Neuronal stem cell (in vitro differentiated cells): ENCODE measurements around the gene SUN3.

Experiments
- DNase-seq: peaks from one replicate; pipeline ENCODE4 v3.0.0-alpha.2; 2013; ENCODE audit warnings: low spot score
- H2AFZ ChIP-seq: one replicate; pipeline ENCODE4 v1.6.1; 2013; ENCODE audit warnings: mild to moderate bottlenecking, low read length, inconsistent platforms
- H2AK5ac ChIP-seq: 2 replicates; pipeline ENCODE4 v1.6.1; 2013; ENCODE audit warnings: low read depth, mild to moderate bottlenecking, inconsistent platforms, low read length, moderate library complexity, mixed read lengths
- H2BK120ac ChIP-seq: 2 replicates; pipeline ENCODE4 v1.6.1; 2013; ENCODE audit warnings: low read depth, mild to moderate bottlenecking, inconsistent platforms, low read length, moderate library complexity, mixed read lengths
- H2BK12ac ChIP-seq: one replicate; pipeline ENCODE4 v1.6.1; 2013; ENCODE audit warnings: low read length, inconsistent platforms
- H2BK15ac ChIP-seq: 2 replicates; pipeline ENCODE4 v1.6.1; 2013; ENCODE audit warnings: mild to moderate bottlenecking, low read length, inconsistent platforms, mixed read lengths
- H2BK5ac ChIP-seq: one replicate; pipeline ENCODE4 v1.6.1; 2013; ENCODE audit warnings: inconsistent platforms, mild to moderate bottlenecking, low read length, moderate library complexity
- H3K14ac ChIP-seq: one replicate; pipeline ENCODE4 v1.6.1; 2013; ENCODE audit warnings: low read length, inconsistent platforms
- H3K18ac ChIP-seq: 2 replicates; pipeline ENCODE4 v1.6.1; 2013; ENCODE audit warnings: low read length, inconsistent platforms
- H3K23ac ChIP-seq: 2 replicates; pipeline ENCODE4 v1.6.1; 2013; ENCODE audit warnings: low read depth, mild to moderate bottlenecking, mixed read lengths, low read length, inconsistent platforms; ENCODE audit not compliant: poor library complexity
- H3K27ac ChIP-seq: replicated peaks from 3 replicates; pipeline ENCODE4 v1.5.1; 2013; ENCODE audit warnings: low read length, inconsistent platforms
- H3K27me3 ChIP-seq, 3 experiments: 2 replicates each; pipeline ENCODE4 v1.6.1; 2013; ENCODE audit warnings: low read length in 3 of 3, mild to moderate bottlenecking in 2 of 3, inconsistent platforms in 1 of 3, low read depth in 1 of 3, mixed read lengths in 1 of 3, moderate library complexity in 1 of 3; ENCODE audit not compliant: control insufficient read depth in 3 of 3, insufficient read depth in 3 of 3
- H3K36me3 ChIP-seq, 2 donors: replicated peaks in 1 of 2; 2 replicates each; pipeline ENCODE4 v1.6.1; 2013; ENCODE audit warnings: low read length in 2 of 2; ENCODE audit not compliant: control insufficient read depth in 2 of 2, insufficient read depth in 2 of 2
- H3K4ac ChIP-seq: 2 replicates; pipeline ENCODE4 v1.6.1; 2013; ENCODE audit warnings: inconsistent platforms, mild to moderate bottlenecking, low read length, moderate library complexity
- H3K4me1 ChIP-seq, 2 donors: 1 replicate in 1 of 2; 2 replicates in 1 of 2; pipeline ENCODE4 v1.6.1; 2013; ENCODE audit warnings: low read length in 2 of 2, low read depth in 1 of 2; ENCODE audit not compliant: control insufficient read depth in 2 of 2, insufficient read depth in 1 of 2
- H3K4me2 ChIP-seq: one replicate; pipeline ENCODE4 v1.6.1; 2013; ENCODE audit warnings: mild to moderate bottlenecking, low read length, inconsistent platforms; ENCODE audit not compliant: insufficient read depth, poor library complexity, severe bottlenecking
- H3K4me3 ChIP-seq, 2 donors: 2 replicates each; pipeline ENCODE4 v1.5.1; 2013; ENCODE audit warnings: low read length in 2 of 2, mild to moderate bottlenecking in 2 of 2, inconsistent platforms in 1 of 2, moderate library complexity in 1 of 2
- H3K79me1 ChIP-seq: one replicate; pipeline ENCODE4 v1.6.1; 2013; ENCODE audit warnings: low read depth, mild to moderate bottlenecking, inconsistent platforms, low read length, moderate library complexity
- H3K9ac ChIP-seq: one replicate; pipeline ENCODE4 v1.6.1; 2013; ENCODE audit warnings: mild to moderate bottlenecking, low read depth, low read length, inconsistent platforms; ENCODE audit not compliant: poor library complexity
- H3K9me3 ChIP-seq, 2 donors: replicated peaks in 1 of 2; 2 replicates each; pipeline versions ENCODE3 to v1.6.1; 2013; ENCODE audit warnings: low read length in 2 of 2, mild to moderate bottlenecking in 2 of 2, inconsistent platforms in 1 of 2, low read depth in 1 of 2, mixed read lengths in 1 of 2, moderate library complexity in 1 of 2; ENCODE audit not compliant: control insufficient read depth in 2 of 2, insufficient read depth in 1 of 2
- H4K8ac ChIP-seq: one replicate; pipeline ENCODE4 v1.6.1; 2013; ENCODE audit warnings: low read depth, mild to moderate bottlenecking, inconsistent platforms, low read length, moderate library complexity
- H4K91ac ChIP-seq: one replicate; pipeline ENCODE4 v1.6.1; 2013; ENCODE audit warnings: low read length, low read depth, mild to moderate bottlenecking, inconsistent platforms; ENCODE audit not compliant: poor library complexity
- WGBS, 2 donors: extraction: QIAGEN DNeasy Blood & Tissue Kit; methylation state at CpG; one replicate each; pipeline ENCODE4 v1.1.7; 2013; ENCODE audit warnings: missing lambda C conversion rate in 2 of 2, mixed read lengths in 1 of 2; ENCODE audit not compliant: insufficient read length in 2 of 2, insufficient replicate concordance in 1 of 2; ENCODE audit errors: extremely low coverage in 2 of 2; 5-methylcytosine and 5-hydroxymethylcytosine counted together

The SUN3 gene

DNA sequence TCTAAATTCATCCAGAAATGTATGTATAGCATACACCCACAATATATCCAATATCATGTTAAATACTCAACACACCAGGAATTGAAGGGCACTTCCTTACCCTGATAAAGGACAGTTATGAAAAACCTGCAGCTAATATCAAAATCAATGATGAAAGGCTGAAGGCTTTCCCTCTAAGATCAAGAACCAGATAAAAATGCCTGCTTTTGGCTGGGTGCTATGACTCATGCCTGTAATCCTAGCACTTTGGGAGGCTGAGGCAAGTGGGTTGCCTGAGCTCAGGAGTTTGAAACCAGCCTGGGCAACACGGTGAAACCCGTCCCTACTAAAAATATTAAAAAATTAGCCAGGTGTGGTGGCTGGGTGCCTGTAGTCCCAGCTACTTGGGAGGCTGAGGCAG lies 38.6 kb upstream of the SUN3 start:
- H3K23ac ChIP-seq = no peak overlapping the region

DNA sequence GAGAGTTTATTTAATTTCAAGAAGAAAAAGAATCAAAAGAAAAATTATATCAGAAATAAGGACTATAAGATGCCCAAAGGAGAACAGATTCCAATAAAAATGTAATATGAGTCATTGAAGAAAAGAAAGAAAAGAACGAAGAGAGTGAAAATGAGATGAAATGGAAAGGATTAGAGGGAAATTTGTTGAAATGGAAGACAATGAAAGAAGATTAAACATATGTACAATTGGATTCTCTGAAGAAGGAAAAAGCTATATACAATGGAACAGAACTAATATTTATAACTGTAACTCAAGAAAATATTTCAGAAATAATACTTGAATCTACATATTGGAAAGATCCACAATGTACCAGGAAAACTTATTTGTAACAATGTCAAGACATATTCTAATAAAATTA lies 35.1 kb upstream of the SUN3 start:
- H2BK15ac ChIP-seq = no peak overlapping the region
- H3K4me3 ChIP-seq = no peak overlapping the region
- no peaks in the 10 kb centered on the region for H3K79me1 ChIP-seq
- no peak overlapping the region for H4K91ac ChIP-seq
- 100% methylated on average over 1 of the region's 1 CpG for WGBS, 2 donors
- H3K27me3 ChIP-seq = no peaks in the 10 kb centered on the region
- no peak overlapping the region for H3K4me2 ChIP-seq
- no peak overlapping the region for H2AFZ ChIP-seq
- no peaks in the 10 kb centered on the region for H3K9me3 ChIP-seq
- no peaks in the 10 kb centered on the region for H3K36me3 ChIP-seq
- H2AK5ac ChIP-seq = no peak overlapping the region
- no peak overlapping the region for H3K23ac ChIP-seq
- no peak overlapping the region for H3K18ac ChIP-seq
- H3K14ac ChIP-seq = no peak overlapping the region
- H4K8ac ChIP-seq = no peak overlapping the region
- H3K9ac ChIP-seq = no peak overlapping the region
- no peak for DNase-seq
- H3K27ac ChIP-seq = no peak overlapping the region
- H2BK5ac ChIP-seq = no peak overlapping the region
- H3K4ac ChIP-seq = no peak overlapping the region
- H2BK120ac ChIP-seq = no peak overlapping the region
- H2BK12ac ChIP-seq = no peak overlapping the region
- peaks cover 0 to 3% of the 10 kb centered on the region in 2 donors for H3K4me1 ChIP-seq

More for the DNA sequence above, 38.6 kb upstream of the SUN3 start:
- Histone ChIP-seq H3K4me1 (peaks cover 0 to 3% of the 10 kb centered on the region in 2 donors), H3K79me1 (no peaks in the 10 kb centered on the region), H2AK5ac (no peak overlapping the region), H2BK15ac (no peak overlapping the region), H3K4me3 (no peak overlapping the region), H3K4ac (no peak overlapping the region), H4K8ac (no peak overlapping the region), H2AFZ (no peak overlapping the region), H3K18ac (no peak overlapping the region), H3K27ac (no peak overlapping the region), H4K91ac (no peak overlapping the region), H3K4me2 (no peak overlapping the region), H2BK5ac (no peak overlapping the region), H3K9me3 (peaks cover 0 to 2% of the 10 kb centered on the region in 2 donors), H2BK120ac (no peak overlapping the region), H2BK12ac (no peak overlapping the region), H3K14ac (no peak overlapping the region), H3K27me3 (no peaks in the 10 kb centered on the region), H3K36me3 (no peaks in the 10 kb centered on the region), H3K9ac (no peak overlapping the region)
- WGBS, 2 donors = no CpG with 5 or more reads among the region's 2 CpGs
- no peak for DNase-seq

DNA sequence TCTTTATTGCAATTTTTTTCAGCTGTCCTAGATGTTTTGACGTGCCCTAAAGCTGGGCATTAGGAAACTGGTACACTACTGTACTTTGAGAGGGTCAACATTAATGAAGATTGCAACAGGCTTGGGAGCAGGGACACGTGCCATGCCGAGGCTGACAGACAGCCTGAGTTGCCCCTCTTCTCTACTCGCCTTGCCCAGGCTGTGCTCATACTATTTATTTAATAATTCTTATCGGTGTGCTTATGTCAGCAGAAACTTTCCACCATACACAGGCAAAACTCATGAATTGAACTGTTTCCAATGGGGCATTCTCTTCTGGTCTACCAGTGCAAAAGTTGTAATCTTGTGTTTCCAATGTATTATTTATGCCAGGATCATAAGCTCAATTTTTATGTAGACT lies 30.8 kb upstream of the SUN3 start:
- H3K23ac ChIP-seq = no peak overlapping the region
- no peak overlapping the region for H3K14ac ChIP-seq
- H2BK15ac ChIP-seq = no peak overlapping the region
- no peaks in the 10 kb centered on the region for H3K9me3 ChIP-seq
- H3K9ac ChIP-seq = no peak overlapping the region
- no peak overlapping the region for H4K91ac ChIP-seq
- peaks cover 0 to 3% of the 10 kb centered on the region in 2 donors for H3K4me1 ChIP-seq
- no peak overlapping the region for H2BK5ac ChIP-seq
- H3K4me2 ChIP-seq = no peak overlapping the region
- no peaks in the 10 kb centered on the region for H3K79me1 ChIP-seq
- no peak overlapping the region for H4K8ac ChIP-seq
- no peaks in the 10 kb centered on the region for H3K36me3 ChIP-seq
- H3K18ac ChIP-seq = no peak overlapping the region
- no peak overlapping the region for H3K4me3 ChIP-seq
- no peaks in the 10 kb centered on the region for H3K27me3 ChIP-seq
- no peak overlapping the region for H2BK120ac ChIP-seq
- no peak overlapping the region for H3K4ac ChIP-seq
- no CpG with 5 or more reads among the region's 5 CpGs for WGBS, 2 donors
- H3K27ac ChIP-seq = no peak overlapping the region
- no peak for DNase-seq
- H2BK12ac ChIP-seq = no peak overlapping the region
- H2AK5ac ChIP-seq = no peak overlapping the region
- no peak overlapping the region for H2AFZ ChIP-seq

DNA sequence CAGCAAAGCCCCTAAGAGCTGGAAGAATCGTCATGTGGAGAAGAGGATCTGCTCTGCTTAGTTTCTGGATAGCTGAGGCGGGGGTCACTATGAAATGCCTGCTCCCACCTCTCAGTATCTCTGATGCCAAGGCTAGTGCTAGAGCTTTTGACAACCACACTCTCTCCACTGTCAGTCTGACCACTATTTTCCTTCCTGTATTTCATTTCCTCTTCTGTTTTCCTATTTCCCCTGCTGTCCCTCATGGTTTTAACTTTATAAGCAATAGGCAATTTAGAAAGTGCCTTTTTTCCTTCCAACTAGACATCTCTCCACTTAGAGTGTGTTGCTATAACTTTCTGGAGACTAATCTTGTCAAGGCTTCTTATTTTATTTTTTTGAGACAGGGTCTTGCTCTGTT lies 30.1 kb upstream of the SUN3 start:
- Histone ChIP-seq H2BK15ac (no peak overlapping the region), H3K9me3 (no peaks in the 10 kb centered on the region), H2BK12ac (no peak overlapping the region), H2AFZ (no peak overlapping the region), H3K9ac (no peak overlapping the region), H2BK120ac (no peak overlapping the region), H3K36me3 (no peaks in the 10 kb centered on the region), H3K27me3 (no peaks in the 10 kb centered on the region), H3K18ac (no peak overlapping the region), H3K4ac (no peak overlapping the region), H4K8ac (no peak overlapping the region), H3K4me3 (no peak overlapping the region), H3K4me1 (peaks cover 0 to 3% of the 10 kb centered on the region in 2 donors), H4K91ac (no peak overlapping the region), H3K14ac (no peak overlapping the region), H3K23ac (no peak overlapping the region), H3K4me2 (no peak overlapping the region), H2AK5ac (no peak overlapping the region), H3K79me1 (no peaks in the 10 kb centered on the region), H3K27ac (no peak overlapping the region), H2BK5ac (no peak overlapping the region)
- no CpG with 5 or more reads among the region's 2 CpGs for WGBS, 2 donors
- DNase-seq = no peak
